Measurements from ENCODE around the gene RAD52.

Gene RAD52

GRCh38 chr12:968545-968944, 19.1 kb upstream of the RAD52 start:
- no peak for TF ChIP-seq CTCF (IDR thresholded peaks at IDR 0.05)

GRCh38 chr12:967641-968040, 18.1 kb upstream of the RAD52 start:
- Histone ChIP-seq H3K4me3 (ENCODE audit: low read depth, low read length) (no peak overlapping the region), H3K9me3 (ENCODE audit: control insufficient read depth, low read length) (no peaks in the 10 kb centered on the region), H2AFZ (no peak overlapping the region), H3K9ac (no peak overlapping the region), H3K36me3 (ENCODE audit: control insufficient read depth, insufficient read depth, low read length) (no peaks in the 10 kb centered on the region), H3K4me2 (ENCODE audit: low read length) (no peak overlapping the region), H3K4me1 (no peaks in the 10 kb centered on the region), H3K27ac (no peak overlapping the region), H3K79me2 (no peaks in the 10 kb centered on the region), H3K27me3 (ENCODE audit: control insufficient read depth, insufficient read depth, low read length) (no peaks in the 10 kb centered on the region)
- no peak for TF ChIP-seq CTCF (IDR thresholded peaks at IDR 0.05)

More at GRCh38 chr12:968545-968944, 19.1 kb upstream of the RAD52 start:
- Histone ChIP-seq H3K36me3 (ENCODE audit: control insufficient read depth, insufficient read depth, low read length) (no peaks in the 10 kb centered on the region), H3K4me1 (no peaks in the 10 kb centered on the region), H3K9ac (no peak overlapping the region), H3K27ac (no peak overlapping the region), H2AFZ (no peak overlapping the region), H3K27me3 (ENCODE audit: control insufficient read depth, insufficient read depth, low read length) (no peaks in the 10 kb centered on the region), H3K79me2 (no peaks in the 10 kb centered on the region), H3K4me2 (ENCODE audit: low read length) (no peak overlapping the region), H3K4me3 (ENCODE audit: low read depth, low read length) (no peak overlapping the region), H3K9me3 (ENCODE audit: control insufficient read depth, low read length) (no peaks in the 10 kb centered on the region)

GRCh38 chr12:966724-967123, 17.2 kb upstream of the RAD52 start:
- Histone ChIP-seq H3K9me3 (ENCODE audit: control insufficient read depth, low read length) (no peaks in the 10 kb centered on the region), H3K4me1 (no peaks in the 10 kb centered on the region), H3K27me3 (ENCODE audit: control insufficient read depth, insufficient read depth, low read length) (no peaks in the 10 kb centered on the region), H2AFZ (no peak overlapping the region), H3K4me3 (ENCODE audit: low read depth, low read length) (no peak overlapping the region), H3K79me2 (no peaks in the 10 kb centered on the region), H3K27ac (no peak overlapping the region), H3K4me2 (ENCODE audit: low read length) (no peak overlapping the region), H3K36me3 (ENCODE audit: control insufficient read depth, insufficient read depth, low read length) (no peaks in the 10 kb centered on the region), H3K9ac (no peak overlapping the region)
- TF ChIP-seq CTCF (IDR thresholded peaks at IDR 0.05) = no peak

GRCh38 chr12:958588-959123, 9.2 kb upstream of the RAD52 start:
- Histone ChIP-seq H3K27me3 (ENCODE audit: control insufficient read depth, insufficient read depth, low read length) (no peaks in the 10 kb centered on the region), H3K9ac (no peak overlapping the region), H3K79me2 (no peaks in the 10 kb centered on the region), H3K36me3 (ENCODE audit: control insufficient read depth, insufficient read depth, low read length) (no peaks in the 10 kb centered on the region), H2AFZ (no peak overlapping the region), H3K4me3 (ENCODE audit: low read depth, low read length) (no peak overlapping the region), H3K9me3 (ENCODE audit: control insufficient read depth, low read length) (no peaks in the 10 kb centered on the region), H3K4me2 (ENCODE audit: low read length) (no peak overlapping the region), H3K27ac (no peak overlapping the region), H3K4me1 (no peaks in the 10 kb centered on the region)
- TF ChIP-seq CTCF (IDR thresholded peaks at IDR 0.05) = no peak

- Histone ChIP-seq H3K9ac (no peak overlapping the region), H3K4me1 (no peaks in the 10 kb centered on the region), H3K4me2 (ENCODE audit: low read length) (no peak overlapping the region), H3K4me3 (ENCODE audit: low read depth, low read length) (no peak overlapping the region), H3K27ac (no peak overlapping the region), H3K79me2 (no peaks in the 10 kb centered on the region), H3K9me3 (ENCODE audit: control insufficient read depth, low read length) (no peaks in the 10 kb centered on the region), H3K27me3 (ENCODE audit: control insufficient read depth, insufficient read depth, low read length) (no peaks in the 10 kb centered on the region), H3K36me3 (ENCODE audit: control insufficient read depth, insufficient read depth, low read length) (no peaks in the 10 kb centered on the region), H2AFZ (no peak overlapping the region)
- no peak for TF ChIP-seq CTCF (IDR thresholded peaks at IDR 0.05)
Observed at GRCh38 chr12:955939-956338, 6.4 kb upstream of the RAD52 start.

Measured in parathyroid adenoma (tissue), 2 donors.